Transverse colon (tissue), 4 donors: ENCODE measurements around the gene MARCKSL1.

Experiments used
- CTCF ChIP-seq, 5 experiments: fragments of 200-600 bp in 3 of 5; fragments of 450-650 bp in 2 of 5; sonication (generic) in 3 of 5; IDR thresholded peaks; 1 replicate in 2 of 5; 2 replicates in 3 of 5; pipeline ENCODE4 v1.5.1; 2016 to 2017; ENCODE audit warnings: antibody characterized with exemption in 5 of 5, inconsistent platforms in 3 of 5, mild to moderate bottlenecking in 2 of 5, moderate library complexity in 1 of 5
- POLR2A ChIP-seq: fragments of 450-650 bp; IDR thresholded peaks from one replicate; pipeline ENCODE4 v1.6.1; 2016; ENCODE audit warnings: antibody characterized with exemption, mild to moderate bottlenecking, moderate library complexity
- POLR2AphosphoS5 ChIP-seq, 3 donors: sonication (generic); formaldehyde crosslinking; IDR thresholded peaks; one replicate each; pipeline ENCODE4 v1.6.1; 2016; ENCODE audit warnings: antibody characterized with exemption in 3 of 3

- TF ChIP-seq POLR2A, result no peak
- TF ChIP-seq CTCF (IDR thresholded peaks at IDR 0.05), result no peak
- TF ChIP-seq POLR2AphosphoS5 (IDR thresholded peaks at IDR 0.05), result no peak
Observed at GRCh38 chr1:32318127-32318869, 17.7 kb downstream of the MARCKSL1 start.
